ENCODE data around the gene ANKRD42. TPM values are rescaled to one million over a fixed set of nuclear protein-coding genes. Genes with fewer than 3 reads are reported as not detected.
A peak's percentile ranks its signal among the peaks of the same experiment; 100 is the strongest.
"Not testable (repeated sequence)": the region's sequence is repeated elsewhere in the genome, so short reads cannot be mapped to it uniquely, and the experiment has no call there.

ANKRD42 gene
- total RNA-seq, 1 donor from 2014 or later = 5.2 TPM

DNA sequence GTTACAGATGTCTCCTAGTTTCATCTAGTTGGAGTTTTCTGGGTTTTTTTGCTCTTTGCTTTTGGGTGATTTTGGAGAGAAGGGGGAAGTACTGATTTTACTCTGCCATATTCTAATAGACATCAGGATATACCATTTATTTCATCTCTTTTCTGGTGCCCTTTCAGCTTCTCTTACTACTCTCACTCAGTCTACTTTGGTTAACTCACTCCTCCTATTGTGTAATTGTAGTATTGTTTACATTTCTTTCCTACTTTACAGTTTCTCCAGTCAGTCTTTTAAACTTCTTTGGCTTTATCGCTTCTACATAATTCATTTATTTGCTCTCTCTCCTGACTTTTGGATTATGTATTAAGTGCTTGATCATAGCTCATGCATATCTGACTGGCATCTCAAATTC, 6.5 kb downstream of the ANKRD42 start:
- TF ChIP-seq, protein P1, sequence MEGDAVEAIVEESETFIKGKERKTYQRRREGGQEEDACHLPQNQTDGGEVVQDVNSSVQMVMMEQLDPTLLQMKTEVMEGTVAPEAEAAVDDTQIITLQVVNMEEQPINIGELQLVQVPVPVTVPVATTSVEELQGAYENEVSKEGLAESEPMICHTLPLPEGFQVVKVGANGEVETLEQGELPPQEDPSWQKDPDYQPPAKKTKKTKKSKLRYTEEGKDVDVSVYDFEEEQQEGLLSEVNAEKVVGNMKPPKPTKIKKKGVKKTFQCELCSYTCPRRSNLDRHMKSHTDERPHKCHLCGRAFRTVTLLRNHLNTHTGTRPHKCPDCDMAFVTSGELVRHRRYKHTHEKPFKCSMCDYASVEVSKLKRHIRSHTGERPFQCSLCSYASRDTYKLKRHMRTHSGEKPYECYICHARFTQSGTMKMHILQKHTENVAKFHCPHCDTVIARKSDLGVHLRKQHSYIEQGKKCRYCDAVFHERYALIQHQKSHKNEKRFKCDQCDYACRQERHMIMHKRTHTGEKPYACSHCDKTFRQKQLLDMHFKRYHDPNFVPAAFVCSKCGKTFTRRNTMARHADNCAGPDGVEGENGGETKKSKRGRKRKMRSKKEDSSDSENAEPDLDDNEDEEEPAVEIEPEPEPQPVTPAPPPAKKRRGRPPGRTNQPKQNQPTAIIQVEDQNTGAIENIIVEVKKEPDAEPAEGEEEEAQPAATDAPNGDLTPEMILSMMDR (IDR thresholded peaks at IDR 0.05; ENCODE audit: borderline replicate concordance) = no peak
- Histone ChIP-seq H3K27me3 (ENCODE audit: low read depth) (no peaks in the 10 kb centered on the region), H3K4me3 (no peak overlapping the region), H3K36me3 (peaks cover 24% of the 10 kb centered on the region), H3K27ac (replicated peaks) (no peak overlapping the region), H3K4me1 (peaks cover 10% of the 10 kb centered on the region), H3K9me3 (replicated peaks) (no peaks in the 10 kb centered on the region)
- no peak for DNase-seq
- intact Hi-C loops (cut with micrococcal nuclease) = no loop called here

DNA sequence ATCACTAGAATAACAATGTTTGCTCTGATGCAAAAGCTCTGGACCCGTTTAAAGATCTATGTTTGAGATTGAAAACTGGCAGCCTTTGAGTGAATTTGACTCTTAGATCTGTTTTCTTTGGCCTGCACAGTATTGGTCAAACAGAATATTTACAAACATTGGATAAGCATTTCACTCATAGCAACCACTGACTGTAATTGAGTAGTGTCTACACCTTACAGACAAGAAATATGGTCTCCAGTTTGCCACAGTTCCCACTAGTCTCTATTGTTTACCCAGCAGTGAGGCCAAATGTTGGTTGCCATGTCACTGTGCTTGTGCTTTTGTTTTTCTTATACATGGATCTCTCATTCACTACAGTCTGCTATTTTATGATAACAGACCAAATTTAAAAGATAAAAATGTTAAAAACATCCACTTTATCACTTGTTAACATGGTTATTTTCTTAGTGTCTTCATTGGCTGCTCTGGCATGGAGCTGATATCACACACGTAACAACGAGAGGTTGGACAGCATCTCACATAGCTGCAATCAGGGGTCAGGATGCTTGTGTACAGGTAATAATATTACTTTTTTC, 12.2 kb downstream of the ANKRD42 start:
- H3K9me3 ChIP-seq (replicated peaks) = no peaks in the 10 kb centered on the region
- H3K36me3 ChIP-seq = peaks cover 33% of the 10 kb centered on the region
- TF ChIP-seq, protein P1 (IDR thresholded peaks at IDR 0.05; ENCODE audit: borderline replicate concordance) = no peak
- no peak overlapping the region for H3K27ac ChIP-seq (replicated peaks)
- H3K4me3 ChIP-seq = no peak overlapping the region
- no peaks in the 10 kb centered on the region for H3K27me3 ChIP-seq (ENCODE audit: low read depth)
- intact Hi-C loops (cut with micrococcal nuclease) = no loop called here
- H3K4me1 ChIP-seq = no peaks in the 10 kb centered on the region
- DNase-seq = no peak

DNA sequence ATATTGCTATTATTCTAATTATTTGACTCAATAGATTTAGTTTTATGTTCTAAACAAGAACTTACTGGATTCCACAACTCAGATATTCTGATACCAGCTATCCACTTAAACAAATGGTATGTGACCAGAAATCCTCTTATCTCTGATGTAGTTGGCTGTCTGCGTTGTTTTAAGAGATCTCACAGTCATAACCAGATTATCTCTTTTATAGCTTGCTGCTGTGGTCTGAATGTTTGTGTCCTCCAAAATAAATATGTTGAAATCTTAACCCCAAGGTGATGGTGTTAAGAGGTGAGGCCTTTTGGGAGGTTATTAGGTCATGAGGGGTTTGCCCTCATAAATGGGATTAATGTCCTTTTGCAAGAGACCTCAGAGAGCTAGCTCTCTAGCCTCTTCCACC, 12.7 kb downstream of the ANKRD42 start:
- DNase-seq = no peak
- intact Hi-C loops (cut with micrococcal nuclease) = no loop called here
- Histone ChIP-seq H3K4me1 (no peaks in the 10 kb centered on the region), H3K9me3 (replicated peaks) (no peaks in the 10 kb centered on the region), H3K27me3 (ENCODE audit: low read depth) (no peaks in the 10 kb centered on the region), H3K36me3 (peaks cover 37% of the 10 kb centered on the region), H3K27ac (replicated peaks) (no peak overlapping the region), H3K4me3 (no peak overlapping the region)
- TF ChIP-seq, protein P1 (IDR thresholded peaks at IDR 0.05; ENCODE audit: borderline replicate concordance) = no peak

DNA sequence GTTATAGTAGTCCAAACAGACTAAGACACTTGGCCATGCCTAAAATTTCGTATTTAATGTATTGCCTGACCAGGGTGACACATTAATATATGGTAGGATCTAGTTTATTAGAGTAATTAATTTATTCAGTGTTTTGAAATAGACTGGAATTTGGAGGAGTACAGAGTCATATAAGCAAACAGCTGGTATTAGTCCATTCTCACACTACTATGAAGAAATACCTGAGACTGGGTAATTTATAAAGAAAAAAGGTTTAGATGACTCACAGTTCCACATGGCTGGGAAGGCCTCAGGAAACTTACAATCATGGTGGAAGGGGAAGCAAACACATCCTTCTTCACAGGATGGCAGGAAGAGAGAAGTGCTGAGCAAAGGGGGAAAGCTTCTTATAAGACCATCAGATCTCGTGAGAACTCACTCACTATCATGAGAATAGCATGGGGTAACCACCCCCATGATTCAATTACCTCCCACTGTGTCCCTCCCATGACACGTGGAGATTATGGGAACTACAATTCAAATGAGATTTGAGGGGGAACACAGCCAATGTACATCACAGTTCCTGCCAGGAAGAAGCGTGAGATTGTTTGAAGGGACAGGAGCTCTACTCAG, 13.4 kb downstream of the ANKRD42 start:
- H3K4me3 ChIP-seq; H3K9me3 ChIP-seq (replicated peaks); H3K27me3 ChIP-seq (ENCODE audit: low read depth); DNase-seq; H3K27ac ChIP-seq (replicated peaks); intact Hi-C loops (cut with micrococcal nuclease); H3K4me1 ChIP-seq: not testable (repeated sequence)
- H3K36me3 ChIP-seq = peaks cover 44% of the 10 kb centered on the region

DNA sequence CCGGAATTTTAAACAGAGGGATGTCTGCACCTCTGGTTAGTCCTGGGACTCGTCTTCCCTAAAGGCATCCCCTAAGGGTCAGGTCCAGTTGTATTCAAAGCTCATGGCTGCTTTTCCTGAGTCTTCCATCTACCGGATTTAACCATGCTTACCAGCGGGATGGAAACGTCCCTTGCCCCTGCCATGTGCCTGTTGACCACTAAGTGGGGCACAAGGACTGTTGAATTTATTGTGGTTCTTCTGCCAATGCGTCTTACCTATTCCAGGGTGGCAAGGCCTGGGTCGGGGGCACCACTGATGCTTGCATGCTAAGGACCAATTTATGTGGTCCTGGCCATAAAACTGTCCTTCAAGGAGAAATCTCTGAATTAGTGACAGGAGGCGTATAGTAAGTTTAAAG, 25.6 kb downstream of the ANKRD42 start:
- DNase-seq = no peak
- Histone ChIP-seq H3K27me3 (ENCODE audit: low read depth) (no peaks in the 10 kb centered on the region), H3K9me3 (replicated peaks) (no peaks in the 10 kb centered on the region), H3K4me1 (no peaks in the 10 kb centered on the region), H3K27ac (replicated peaks) (no peak overlapping the region), H3K36me3 (peaks cover 9% of the 10 kb centered on the region), H3K4me3 (no peak overlapping the region)
- intact Hi-C loops (cut with micrococcal nuclease) = no loop called here
- TF ChIP-seq, protein P1 (IDR thresholded peaks at IDR 0.05; ENCODE audit: borderline replicate concordance) = peak; percentile 41

DNA sequence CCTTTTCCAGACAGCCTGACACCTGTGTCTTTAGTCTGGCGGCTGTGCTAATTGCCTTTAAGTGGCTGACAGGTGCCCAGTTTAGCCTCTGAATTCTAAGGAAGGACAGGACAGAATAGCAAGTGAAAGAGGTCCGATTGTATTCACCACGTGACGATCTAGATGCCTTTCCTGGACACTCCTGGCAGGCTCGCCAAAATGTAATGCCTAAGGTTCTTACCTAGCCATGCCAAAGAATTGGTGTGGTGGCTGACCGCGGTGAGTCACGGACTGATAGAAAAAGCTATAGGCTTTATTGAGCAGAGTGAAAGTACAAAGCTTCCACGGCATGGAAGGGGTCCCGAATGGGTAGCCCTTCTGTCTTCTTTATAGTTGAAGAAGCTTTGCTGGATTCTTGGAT, 26.7 kb downstream of the ANKRD42 start:
- no peak overlapping the region for H3K4me3 ChIP-seq
- no peaks in the 10 kb centered on the region for H3K4me1 ChIP-seq
- H3K27me3 ChIP-seq (ENCODE audit: low read depth) = no peaks in the 10 kb centered on the region
- no peak for DNase-seq
- TF ChIP-seq, protein P1 (IDR thresholded peaks at IDR 0.05; ENCODE audit: borderline replicate concordance) = no peak
- no peak overlapping the region for H3K27ac ChIP-seq (replicated peaks)
- intact Hi-C loops (cut with micrococcal nuclease) = no loop called here
- no peaks in the 10 kb centered on the region for H3K36me3 ChIP-seq
- no peaks in the 10 kb centered on the region for H3K9me3 ChIP-seq (replicated peaks)
